ENCODE results near the gene FOXA2. TPM values are rescaled to one million over a fixed set of nuclear protein-coding genes. Genes with fewer than 3 reads are reported as not detected.

FOXA2 gene
- polyA plus RNA-seq, 6 donors from 2014 or later: not detected

DNA sequence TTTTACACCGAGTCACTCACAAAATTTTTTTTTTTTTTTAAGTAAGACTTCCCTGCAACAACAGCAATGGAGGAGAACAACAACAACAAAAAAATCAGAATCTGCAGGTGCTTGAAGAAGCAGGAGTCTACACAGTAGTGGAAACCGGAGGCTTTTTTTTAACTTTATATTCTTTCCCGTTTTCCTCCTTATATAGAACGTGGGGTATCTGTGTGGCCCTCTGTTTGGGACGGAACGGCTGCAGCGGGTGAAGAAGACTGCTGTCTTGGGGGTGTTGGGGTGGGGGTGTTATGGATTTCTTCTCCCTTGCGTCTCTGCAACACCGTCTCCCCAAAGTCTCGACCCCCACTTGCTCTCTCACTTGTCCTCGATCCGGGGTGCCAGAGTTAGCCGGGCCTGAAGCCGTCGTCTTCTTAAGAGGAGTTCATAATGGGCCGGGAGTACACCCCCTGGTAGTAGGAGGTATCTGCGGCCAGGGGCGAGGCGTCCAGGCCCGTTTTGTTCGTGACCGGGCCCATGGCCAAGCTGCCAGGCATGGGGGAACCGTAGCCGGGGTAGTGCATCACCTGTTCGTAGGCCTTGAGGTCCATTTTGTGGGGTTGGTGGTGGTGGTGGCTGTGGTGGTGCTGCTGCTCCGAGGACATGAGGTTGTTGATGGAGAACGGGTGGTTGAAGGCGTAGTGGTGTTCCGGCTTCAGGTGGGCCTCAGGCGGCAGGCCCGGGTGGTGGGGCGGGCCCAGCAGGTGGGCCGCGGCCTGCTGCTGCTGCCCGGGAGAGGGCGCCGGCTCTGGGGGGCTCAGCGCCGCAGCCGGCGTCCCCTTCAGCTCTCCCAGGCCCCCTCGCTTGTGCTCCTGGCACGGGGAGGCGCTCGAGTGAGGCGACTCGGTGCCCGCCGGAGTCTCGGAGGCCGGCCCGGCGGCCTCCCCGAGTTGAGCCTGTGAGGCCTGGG lies 2.7 kb downstream of the FOXA2 start:
- Mint-ChIP-seq H3K4me1 (peaks cover 3 to 20% (median 17%) of the 10 kb centered on the region in 3 donors), H3K27ac (peak overlapping the region in 1 of 6 donors; percentile 53), H3K4me3 (peak overlapping the region in 3 of 8 donors; percentile 52 to 66 (median 56))

DNA sequence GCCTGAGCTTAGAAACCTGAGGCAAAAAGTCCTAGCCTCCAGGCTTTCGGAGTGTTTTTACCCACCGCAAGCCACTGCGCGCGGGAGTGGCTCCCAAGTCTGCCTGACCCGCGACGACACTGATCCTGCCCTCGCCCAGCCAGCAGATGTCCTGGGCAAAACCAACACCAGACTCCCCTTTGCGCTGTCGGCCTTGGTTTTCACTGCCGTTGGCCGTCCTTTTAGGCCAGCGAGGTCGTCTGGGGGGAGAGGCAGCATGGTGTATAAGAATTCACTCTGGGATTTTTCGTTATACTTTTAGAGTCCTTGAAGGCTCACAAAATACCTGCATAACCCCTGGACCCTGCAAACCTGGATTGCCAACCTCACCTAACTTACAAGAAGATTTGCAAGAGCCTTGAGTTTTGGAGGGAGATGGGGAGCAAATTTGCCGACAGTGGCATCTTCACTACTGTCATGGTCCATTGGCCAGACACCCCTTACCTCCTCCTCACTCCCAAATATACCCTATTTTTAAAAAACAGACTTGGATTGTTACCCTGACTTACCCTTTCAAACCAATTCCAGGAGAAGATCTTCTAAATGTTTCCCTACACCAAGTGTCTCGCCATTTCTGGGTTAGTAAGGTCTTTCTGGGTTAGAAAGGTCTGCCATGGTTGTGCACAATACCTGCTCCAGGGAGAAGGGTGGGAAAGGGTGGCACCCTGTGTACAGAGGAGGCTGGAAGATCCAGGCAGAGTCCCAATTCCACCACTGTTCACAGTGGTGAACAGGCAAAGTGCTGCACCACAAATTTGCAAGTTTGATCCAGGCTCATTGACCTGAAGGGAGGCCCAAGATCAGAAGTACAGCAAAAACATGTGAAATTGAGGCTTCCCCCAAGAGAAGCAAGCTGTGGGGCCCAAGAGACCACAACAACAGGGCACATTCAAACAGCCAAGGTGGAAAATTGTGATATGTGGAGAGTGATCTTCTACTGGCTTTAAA lies 4.4 kb downstream of the FOXA2 start:
- H3K27ac Mint-ChIP-seq: peak overlapping the region in 1 of 6 donors; percentile 40
- ATAC-seq (ENCODE audit: low read depth in 2 of 2): no peak
- peaks cover 53 to 81% (median 67%) of the 10 kb centered on the region in 3 donors for H3K27me3 Mint-ChIP-seq
- peaks cover 0 to 9% (median 0%) of the 10 kb centered on the region in 7 donors for H3K9me3 Mint-ChIP-seq
- peak overlapping the region in 1 of 8 donors; percentile 15 for H3K4me3 Mint-ChIP-seq
- peaks cover 5 to 21% (median 12%) of the 10 kb centered on the region in 3 donors for H3K4me1 Mint-ChIP-seq
- no peak for DNase-seq
- peaks cover 0 to 26% of the 10 kb centered on the region in 2 donors for H3K36me3 Mint-ChIP-seq

More for the DNA sequence above, 2.7 kb downstream of the FOXA2 start:
- DNase-seq (no peak), ATAC-seq (ENCODE audit: low read depth in 2 of 2) (no peak)
- peaks cover 43 to 81% (median 59%) of the 10 kb centered on the region in 3 donors for H3K27me3 Mint-ChIP-seq
- H3K9me3 Mint-ChIP-seq: peaks cover 0 to 11% (median 3%) of the 10 kb centered on the region in 7 donors
- H3K36me3 Mint-ChIP-seq: peaks cover 0 to 22% of the 10 kb centered on the region in 2 donors

- H3K9me3 Mint-ChIP-seq: peaks cover 0 to 9% (median 0%) of the 10 kb centered on the region in 7 donors
- no peak for DNase-seq
Measured at GRCh38 chr20:22579119-22579427, 5.3 kb downstream of the FOXA2 start.

DNA sequence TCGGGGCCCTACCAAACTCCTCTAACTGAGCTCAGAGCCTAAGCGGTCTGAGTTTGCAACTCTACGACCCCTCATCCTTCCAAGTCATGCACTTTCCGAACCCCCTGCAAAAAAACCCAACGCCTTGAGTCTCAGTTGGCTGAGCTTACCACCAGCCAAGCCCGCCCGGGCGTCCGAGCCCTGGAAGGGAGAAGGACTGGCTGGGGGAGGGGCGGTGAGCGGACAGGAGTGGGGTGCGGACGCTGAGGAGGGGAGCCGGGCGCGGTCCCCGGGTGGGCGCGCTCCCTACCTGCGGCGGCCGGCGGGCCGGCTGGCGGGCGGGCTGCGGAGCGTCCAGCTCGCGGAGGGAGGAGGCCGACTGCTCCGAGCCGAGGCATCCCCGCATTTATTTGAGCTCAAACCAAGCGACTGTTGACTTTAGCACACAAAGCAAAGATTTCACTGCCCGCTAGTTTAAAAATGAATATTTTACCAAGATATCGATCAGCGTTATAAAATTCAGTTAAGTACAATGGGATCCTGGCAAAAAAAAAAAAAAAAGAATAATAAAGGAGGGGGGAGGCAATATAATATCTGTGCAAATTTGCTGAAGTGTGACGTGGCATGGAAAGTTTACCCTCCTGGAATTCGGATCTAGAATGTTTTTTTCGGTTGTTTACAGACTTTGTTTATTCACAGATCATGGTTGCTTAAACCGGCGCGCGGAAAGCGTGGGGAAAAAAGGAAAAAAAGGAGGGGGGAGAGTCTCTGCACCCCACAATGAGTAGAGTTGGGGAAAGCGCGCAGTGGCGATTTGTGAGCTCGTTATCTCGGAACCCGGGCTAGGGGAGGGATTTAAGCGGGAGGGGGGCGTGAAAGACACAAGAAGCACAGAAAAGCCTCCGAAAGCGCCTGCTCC lies 5.9 kb downstream of the FOXA2 start:
- Mint-ChIP-seq H3K4me1 (peaks cover 10 to 18% (median 12%) of the 10 kb centered on the region in 3 donors), H3K36me3 (peaks cover 0 to 30% of the 10 kb centered on the region in 2 donors), H3K27ac (peak overlapping the region in 2 of 6 donors; percentile 18 to 29), H3K9me3 (peaks cover 0 to 9% (median 0%) of the 10 kb centered on the region in 7 donors), H3K27me3 (peaks cover 67 to 88% (median 78%) of the 10 kb centered on the region in 3 donors), H3K4me3 (peak overlapping the region in 2 of 8 donors; percentile 35 to 70)
- no peak for ATAC-seq (ENCODE audit: low read depth in 2 of 2)
- DNase-seq: no peak

More at GRCh38 chr20:22579119-22579427, 5.3 kb downstream of the FOXA2 start:
- Mint-ChIP-seq H3K27me3 (peaks cover 61 to 88% (median 73%) of the 10 kb centered on the region in 3 donors), H3K36me3 (peaks cover 0 to 30% of the 10 kb centered on the region in 2 donors), H3K27ac (no peak overlapping the region), H3K4me1 (peaks cover 10 to 21% (median 12%) of the 10 kb centered on the region in 3 donors), H3K4me3 (no peak overlapping the region)
- ATAC-seq (ENCODE audit: low read depth in 2 of 2): no peak

- Mint-ChIP-seq H3K27me3 (peaks cover 75 to 93% (median 86%) of the 10 kb centered on the region in 3 donors), H3K36me3 (peaks cover 0 to 30% of the 10 kb centered on the region in 2 donors), H3K9me3 (peaks cover 0 to 9% (median 0%) of the 10 kb centered on the region in 7 donors), H3K27ac (peak overlapping the region in 2 of 6 donors; percentile 29 to 38), H3K4me1 (peaks cover 10 to 18% (median 12%) of the 10 kb centered on the region in 3 donors), H3K4me3 (peak overlapping the region in 1 of 8 donors; percentile 35)
- ATAC-seq (ENCODE audit: low read depth in 2 of 2) (no peak), DNase-seq (no peak)
Measured at GRCh38 chr20:22577515-22578220, 6.7 kb downstream of the FOXA2 start.

DNA sequence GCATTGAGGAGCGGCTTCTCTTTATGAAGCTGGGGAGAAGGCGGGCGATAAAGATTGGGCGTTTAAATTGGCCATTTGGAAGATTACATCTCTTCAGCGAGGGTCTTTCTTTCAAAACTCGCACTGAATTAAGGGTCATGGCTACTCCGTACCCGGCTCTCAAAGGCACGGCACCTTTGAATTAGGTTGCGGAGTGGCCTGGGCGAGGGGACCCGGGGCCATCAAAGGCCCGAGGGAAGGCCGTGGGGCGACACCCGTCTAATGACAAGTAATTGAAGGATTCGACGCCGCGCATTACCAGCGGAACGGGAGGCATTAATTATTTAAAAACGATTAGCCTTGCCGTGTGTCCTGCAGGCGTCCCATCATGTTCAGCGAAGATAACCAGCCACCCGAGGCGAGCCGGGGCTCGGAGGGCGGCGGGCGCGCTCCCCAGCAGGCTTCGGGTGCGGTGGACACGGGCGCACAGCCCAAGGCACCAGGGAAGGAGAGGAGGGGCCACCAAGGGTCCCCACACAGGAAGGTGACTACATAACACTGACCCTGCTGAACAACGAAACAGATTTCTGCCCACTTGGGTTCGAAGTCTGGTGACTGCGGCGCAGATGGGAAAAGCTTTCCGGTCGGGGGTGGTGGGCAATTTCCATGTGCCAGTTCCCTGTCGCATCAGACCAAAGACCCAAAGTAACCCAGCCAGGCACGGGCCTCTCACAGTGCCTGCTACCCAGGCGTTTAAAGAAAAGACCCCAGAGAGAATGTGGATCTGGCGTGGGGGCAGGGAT lies 7.4 kb downstream of the FOXA2 start:
- Mint-ChIP-seq H3K4me1 (peaks cover 10 to 18% (median 12%) of the 10 kb centered on the region in 3 donors), H3K36me3 (peaks cover 0 to 30% of the 10 kb centered on the region in 2 donors), H3K27ac (no peak overlapping the region), H3K9me3 (peaks cover 0 to 9% (median 0%) of the 10 kb centered on the region in 7 donors), H3K27me3 (peaks cover 80 to 94% (median 90%) of the 10 kb centered on the region in 3 donors), H3K4me3 (no peak overlapping the region)
- ATAC-seq (ENCODE audit: low read depth in 2 of 2): no peak
- DNase-seq: no peak

DNA sequence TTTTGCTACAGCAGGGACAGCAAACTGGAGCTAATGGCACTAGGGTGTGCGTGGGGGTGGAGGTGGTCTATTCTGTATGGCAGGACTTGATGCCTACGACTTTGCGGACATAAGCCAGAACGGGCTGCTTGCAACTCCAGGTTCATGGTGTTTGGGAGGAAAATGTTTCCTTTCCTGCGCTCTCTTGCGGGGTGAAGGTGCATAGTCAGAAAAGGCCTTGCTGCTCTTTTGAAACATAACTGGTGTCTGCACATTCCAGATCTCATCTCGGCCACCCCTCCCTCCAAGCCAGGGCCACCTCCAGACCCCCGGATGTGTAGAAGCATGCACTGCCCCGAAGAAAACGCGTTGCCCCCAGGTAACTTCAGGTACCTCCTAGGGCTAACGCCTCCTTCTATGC lies 8.1 kb downstream of the FOXA2 start:
- DNase-seq (no peak), ATAC-seq (ENCODE audit: low read depth in 2 of 2) (no peak)
- Mint-ChIP-seq H3K4me3 (no peak overlapping the region), H3K9me3 (peaks cover 0 to 9% (median 3%) of the 10 kb centered on the region in 7 donors), H3K27ac (no peak overlapping the region), H3K27me3 (peaks cover 81 to 94% (median 90%) of the 10 kb centered on the region in 3 donors), H3K36me3 (peaks cover 0 to 34% of the 10 kb centered on the region in 2 donors), H3K4me1 (peaks cover 7 to 14% (median 8%) of the 10 kb centered on the region in 3 donors)

DNA sequence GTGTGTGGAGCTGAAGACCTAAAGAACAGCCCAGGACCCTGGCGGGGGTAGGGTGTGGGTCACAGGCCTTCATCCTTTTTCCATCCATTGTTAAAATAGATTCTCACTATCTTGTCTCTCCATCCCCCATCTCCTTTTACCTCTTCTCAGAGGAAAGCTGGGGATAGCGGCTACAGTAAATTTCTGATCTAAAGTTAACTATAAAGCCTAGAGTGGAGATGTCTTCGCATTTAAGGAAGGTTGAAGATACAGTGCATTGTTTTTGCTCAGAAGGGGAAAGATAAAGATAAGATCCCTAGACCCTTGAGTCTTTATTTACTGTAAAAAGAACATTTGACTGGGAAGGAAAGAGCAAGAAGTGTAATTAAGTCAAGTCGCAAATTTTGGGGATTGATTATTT lies 8.6 kb downstream of the FOXA2 start:
- H3K27ac Mint-ChIP-seq: no peak overlapping the region
- H3K36me3 Mint-ChIP-seq: peaks cover 0 to 40% of the 10 kb centered on the region in 2 donors
- DNase-seq (no peak), ATAC-seq (ENCODE audit: low read depth in 2 of 2) (no peak)
- peaks cover 7 to 14% (median 8%) of the 10 kb centered on the region in 3 donors for H3K4me1 Mint-ChIP-seq
- peaks cover 0 to 9% (median 5%) of the 10 kb centered on the region in 7 donors for H3K9me3 Mint-ChIP-seq
- H3K4me3 Mint-ChIP-seq: no peak overlapping the region
- peaks cover 81 to 94% (median 91%) of the 10 kb centered on the region in 3 donors for H3K27me3 Mint-ChIP-seq

- peaks cover 7 to 14% (median 8%) of the 10 kb centered on the region in 3 donors for H3K4me1 Mint-ChIP-seq
- DNase-seq: no peak
- H3K4me3 Mint-ChIP-seq: peak overlapping the region in 1 of 8 donors; percentile 45
- H3K9me3 Mint-ChIP-seq: peaks cover 0 to 7% (median 5%) of the 10 kb centered on the region in 7 donors
- peaks cover 0 to 40% of the 10 kb centered on the region in 2 donors for H3K36me3 Mint-ChIP-seq
- peaks cover 76 to 89% (median 87%) of the 10 kb centered on the region in 3 donors for H3K27me3 Mint-ChIP-seq
- H3K27ac Mint-ChIP-seq: no peak overlapping the region
- ATAC-seq (ENCODE audit: low read depth in 2 of 2): no peak
Measured at GRCh38 chr20:22575087-22575721, 9.2 kb downstream of the FOXA2 start.

DNA sequence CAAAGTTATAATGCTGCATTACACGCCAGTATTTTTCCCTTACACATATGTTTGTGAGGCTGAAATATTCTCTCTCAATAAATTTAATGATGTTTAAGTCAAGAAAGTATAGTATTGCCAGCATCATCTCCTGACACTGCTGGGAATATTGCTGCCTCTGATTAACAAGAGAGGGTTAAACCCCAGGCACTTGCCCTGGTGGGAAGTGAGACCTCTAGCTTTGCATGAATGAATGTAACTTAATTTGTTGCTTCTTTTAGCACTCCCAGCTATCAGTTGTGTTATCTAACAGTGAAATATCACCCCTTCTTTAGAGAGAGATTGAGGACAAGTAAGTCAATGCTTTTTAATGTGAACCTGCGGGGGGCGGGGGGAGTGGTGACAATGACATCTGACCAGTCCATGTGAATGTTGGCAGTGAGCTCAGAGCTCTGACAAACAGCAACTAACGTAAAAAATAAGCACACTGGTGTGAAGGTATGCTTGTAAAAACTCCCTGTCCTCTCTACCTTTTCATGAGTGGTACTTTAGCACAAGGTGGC lies 9.8 kb downstream of the FOXA2 start:
- H3K9me3 Mint-ChIP-seq: peaks cover 0 to 7% (median 5%) of the 10 kb centered on the region in 7 donors
- H3K36me3 Mint-ChIP-seq: peaks cover 0 to 40% of the 10 kb centered on the region in 2 donors
- H3K27ac Mint-ChIP-seq: no peak overlapping the region
- peaks cover 7 to 14% (median 8%) of the 10 kb centered on the region in 3 donors for H3K4me1 Mint-ChIP-seq
- H3K27me3 Mint-ChIP-seq: peaks cover 76 to 84% (median 83%) of the 10 kb centered on the region in 3 donors
- no peak for ATAC-seq (ENCODE audit: low read depth in 2 of 2)
- no peak for DNase-seq
- H3K4me3 Mint-ChIP-seq: no peak overlapping the region

Measured in naive B cell (primary cell).